ENCODE data around the gene CPAMD8. TPM values are rescaled to one million over a fixed set of nuclear protein-coding genes. Genes with fewer than 3 reads are reported as not detected.
"Not testable (repeated sequence)": the region's sequence is repeated elsewhere in the genome, so short reads cannot be mapped to it uniquely, and the experiment has no call there.

The CPAMD8 gene
- total RNA-seq, 6 experiments from 2014 or later = 0.11 to 0.20 (median 0.14) TPM; not detected in 1

DNA sequence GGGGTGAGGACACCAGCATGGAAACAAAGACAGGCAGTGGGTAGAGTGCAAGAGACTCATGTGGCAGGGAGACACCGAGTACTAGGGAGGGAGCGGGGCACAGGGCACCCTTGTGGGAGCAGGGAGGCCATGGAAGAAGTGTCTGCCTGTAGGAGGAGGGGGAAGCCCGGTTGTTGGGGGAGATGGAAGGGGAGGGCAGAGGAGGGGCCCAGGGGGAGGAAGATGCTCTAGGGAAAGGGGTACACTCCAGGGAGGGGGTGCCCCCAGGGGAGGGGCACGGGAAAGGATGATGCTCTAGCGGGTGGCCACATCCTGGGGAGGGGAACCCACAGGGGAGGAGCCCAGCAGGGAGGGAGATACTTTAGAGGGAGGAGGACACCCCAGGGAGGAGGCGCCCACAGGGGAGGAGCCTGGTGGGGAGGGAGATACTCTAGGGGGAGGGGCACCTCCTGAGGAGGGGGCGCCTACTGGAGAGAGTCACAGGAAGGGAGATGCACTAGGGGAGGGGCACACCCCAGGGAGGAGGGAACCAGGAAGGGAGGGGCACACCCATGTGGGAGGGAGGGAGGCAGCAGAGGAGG is 24.9 kb downstream of the CPAMD8 start:
- Mint-ChIP-seq H3K4me1 (ENCODE audit: low read depth) (no peaks in the 10 kb centered on the region), H3K4me3 (no peak overlapping the region), H3K36me3 (ENCODE audit: low read depth) (no peaks in the 10 kb centered on the region), H3K27me3 (ENCODE audit: insufficient read depth) (peaks cover 16% of the 10 kb centered on the region), H3K27ac (no peak overlapping the region), H3K9me3 (peaks cover 7% of the 10 kb centered on the region)
- TF ChIP-seq, protein P1, sequence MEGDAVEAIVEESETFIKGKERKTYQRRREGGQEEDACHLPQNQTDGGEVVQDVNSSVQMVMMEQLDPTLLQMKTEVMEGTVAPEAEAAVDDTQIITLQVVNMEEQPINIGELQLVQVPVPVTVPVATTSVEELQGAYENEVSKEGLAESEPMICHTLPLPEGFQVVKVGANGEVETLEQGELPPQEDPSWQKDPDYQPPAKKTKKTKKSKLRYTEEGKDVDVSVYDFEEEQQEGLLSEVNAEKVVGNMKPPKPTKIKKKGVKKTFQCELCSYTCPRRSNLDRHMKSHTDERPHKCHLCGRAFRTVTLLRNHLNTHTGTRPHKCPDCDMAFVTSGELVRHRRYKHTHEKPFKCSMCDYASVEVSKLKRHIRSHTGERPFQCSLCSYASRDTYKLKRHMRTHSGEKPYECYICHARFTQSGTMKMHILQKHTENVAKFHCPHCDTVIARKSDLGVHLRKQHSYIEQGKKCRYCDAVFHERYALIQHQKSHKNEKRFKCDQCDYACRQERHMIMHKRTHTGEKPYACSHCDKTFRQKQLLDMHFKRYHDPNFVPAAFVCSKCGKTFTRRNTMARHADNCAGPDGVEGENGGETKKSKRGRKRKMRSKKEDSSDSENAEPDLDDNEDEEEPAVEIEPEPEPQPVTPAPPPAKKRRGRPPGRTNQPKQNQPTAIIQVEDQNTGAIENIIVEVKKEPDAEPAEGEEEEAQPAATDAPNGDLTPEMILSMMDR (IDR thresholded peaks at IDR 0.05) = no peak
- DNase-seq = no peak

DNA sequence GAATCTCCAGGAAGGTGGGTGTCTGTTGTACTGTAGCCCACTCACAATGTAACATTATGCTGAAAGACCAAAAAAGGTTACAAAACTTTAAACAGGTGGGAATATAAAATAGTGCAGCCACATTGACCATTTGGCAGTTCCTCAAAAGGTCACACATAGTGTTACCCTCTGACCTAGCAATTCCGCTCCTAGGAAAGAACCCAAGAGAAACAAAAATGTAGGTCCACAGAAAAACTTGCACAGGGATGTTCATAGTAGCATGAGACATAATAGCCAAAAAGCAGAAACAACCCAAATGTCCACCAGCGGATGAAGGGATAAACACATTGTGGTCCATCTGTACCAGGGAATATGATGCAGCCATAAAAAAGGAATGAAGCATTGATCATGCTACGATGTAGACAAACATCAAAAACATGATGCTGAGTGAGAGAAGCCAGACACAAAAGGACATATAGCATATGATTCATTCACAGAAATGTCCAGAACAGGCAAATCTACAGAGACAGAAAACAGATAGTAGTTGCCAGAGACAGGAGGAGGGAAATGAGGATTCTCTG is 27.9 kb downstream of the CPAMD8 start:
- H3K4me1 Mint-ChIP-seq (ENCODE audit: low read depth) = no peaks in the 10 kb centered on the region
- H3K4me3 Mint-ChIP-seq = no peak overlapping the region
- no peak overlapping the region for H3K27ac Mint-ChIP-seq
- peaks cover 18% of the 10 kb centered on the region for H3K27me3 Mint-ChIP-seq (ENCODE audit: insufficient read depth)
- no peak for DNase-seq
- peaks cover 7% of the 10 kb centered on the region for H3K9me3 Mint-ChIP-seq
- TF ChIP-seq, protein P1 (IDR thresholded peaks at IDR 0.05) = no peak
- H3K36me3 Mint-ChIP-seq (ENCODE audit: low read depth) = no peaks in the 10 kb centered on the region

DNA sequence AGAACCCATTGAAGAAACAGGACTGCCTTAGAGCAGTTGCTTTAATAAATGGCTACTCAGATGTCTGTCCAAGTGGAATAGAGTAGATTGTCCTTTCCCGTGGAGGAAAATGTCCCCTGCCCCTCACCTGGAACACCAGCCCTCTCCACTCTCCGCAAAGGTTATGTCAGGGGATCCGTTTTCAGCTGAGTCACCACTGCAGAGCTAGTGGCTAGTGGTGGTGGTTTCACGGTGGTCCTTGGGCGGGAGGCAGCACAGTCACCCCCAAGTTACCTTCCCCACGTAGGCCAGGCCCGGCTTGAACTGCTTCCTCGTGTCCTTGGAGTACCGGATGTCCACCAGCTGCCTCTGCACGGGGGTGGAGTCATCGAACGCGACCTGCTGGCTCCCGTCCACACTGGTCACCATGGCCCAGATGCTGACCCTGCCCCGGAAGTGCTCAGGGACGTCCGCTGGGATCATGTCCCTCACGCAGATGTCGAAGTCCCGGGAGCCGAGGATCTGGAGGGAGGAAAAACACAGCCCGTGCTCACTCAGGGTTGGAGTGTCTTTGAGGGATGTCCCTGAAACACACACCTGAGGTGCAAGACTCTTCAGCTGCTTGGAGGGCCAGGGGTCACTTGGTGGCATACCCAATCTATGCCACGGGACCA is 29.6 kb downstream of the CPAMD8 start:
- H3K4me3 Mint-ChIP-seq; H3K27ac Mint-ChIP-seq; H3K9me3 Mint-ChIP-seq; DNase-seq; H3K36me3 Mint-ChIP-seq (ENCODE audit: low read depth); H3K4me1 Mint-ChIP-seq (ENCODE audit: low read depth): not testable (repeated sequence)
- H3K27me3 Mint-ChIP-seq (ENCODE audit: insufficient read depth) = peaks cover 20% of the 10 kb centered on the region

DNA sequence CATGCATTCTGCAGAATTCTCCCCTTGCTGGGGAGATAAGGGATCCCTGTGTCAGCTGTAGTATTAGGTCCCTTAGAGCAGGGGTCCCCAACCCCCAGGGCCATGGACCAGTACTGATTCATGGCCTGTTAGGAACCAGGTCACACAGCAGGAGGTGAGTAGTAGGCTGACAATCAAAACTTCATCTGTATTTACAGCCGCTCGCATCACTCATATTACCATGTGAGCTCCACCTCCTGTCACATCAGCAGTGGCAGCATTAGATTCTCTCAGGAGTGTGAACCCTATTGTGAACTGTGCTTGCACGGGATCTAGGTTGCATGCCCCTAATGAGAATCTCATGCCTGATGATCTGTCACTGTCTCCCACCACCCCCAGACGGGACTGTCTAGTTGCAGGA is 37.9 kb downstream of the CPAMD8 start:
- H3K4me1 Mint-ChIP-seq (ENCODE audit: low read depth) = no peaks in the 10 kb centered on the region
- DNase-seq = no peak
- no peak overlapping the region for H3K4me3 Mint-ChIP-seq
- no peak overlapping the region for H3K27ac Mint-ChIP-seq
- H3K9me3 Mint-ChIP-seq = peaks cover 8% of the 10 kb centered on the region; the same call in 1 of the 2 replicates
- H3K27me3 Mint-ChIP-seq (ENCODE audit: insufficient read depth) = peaks cover 40% of the 10 kb centered on the region
- TF ChIP-seq, protein P1 (IDR thresholded peaks at IDR 0.05) = no peak
- H3K36me3 Mint-ChIP-seq (ENCODE audit: low read depth) = peaks cover 5% of the 10 kb centered on the region; the same call in 1 of the 2 replicates

DNA sequence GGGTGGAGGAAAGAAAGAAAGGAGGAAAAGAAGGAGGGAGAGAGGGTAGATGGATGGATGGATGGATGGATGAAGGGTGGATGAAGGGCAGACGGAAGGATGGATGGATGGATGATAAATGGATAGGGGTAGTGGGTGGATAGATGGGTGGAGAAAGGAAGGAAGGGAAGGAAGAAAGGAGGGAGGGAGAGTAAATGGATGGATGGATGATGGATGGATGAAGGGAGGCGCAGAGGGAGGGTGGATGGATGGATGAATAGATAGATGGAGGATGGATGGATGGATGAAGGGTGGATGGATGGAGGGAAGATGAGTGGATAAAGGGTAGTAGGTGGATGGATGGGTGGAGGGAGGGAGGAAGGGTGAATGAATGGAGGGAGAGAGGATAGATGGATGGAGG is 41.2 kb downstream of the CPAMD8 start:
- no peak for DNase-seq
- peaks cover 6% of the 10 kb centered on the region; the same call in 1 of the 2 replicates for H3K36me3 Mint-ChIP-seq (ENCODE audit: low read depth)
- TF ChIP-seq, protein P1 (IDR thresholded peaks at IDR 0.05) = no peak
- peaks cover 22% of the 10 kb centered on the region for H3K27me3 Mint-ChIP-seq (ENCODE audit: insufficient read depth)
- H3K27ac Mint-ChIP-seq = no peak overlapping the region
- peaks cover 9% of the 10 kb centered on the region; the same call in 1 of the 2 replicates for H3K9me3 Mint-ChIP-seq
- no peak overlapping the region for H3K4me3 Mint-ChIP-seq
- no peaks in the 10 kb centered on the region for H3K4me1 Mint-ChIP-seq (ENCODE audit: low read depth)

DNA sequence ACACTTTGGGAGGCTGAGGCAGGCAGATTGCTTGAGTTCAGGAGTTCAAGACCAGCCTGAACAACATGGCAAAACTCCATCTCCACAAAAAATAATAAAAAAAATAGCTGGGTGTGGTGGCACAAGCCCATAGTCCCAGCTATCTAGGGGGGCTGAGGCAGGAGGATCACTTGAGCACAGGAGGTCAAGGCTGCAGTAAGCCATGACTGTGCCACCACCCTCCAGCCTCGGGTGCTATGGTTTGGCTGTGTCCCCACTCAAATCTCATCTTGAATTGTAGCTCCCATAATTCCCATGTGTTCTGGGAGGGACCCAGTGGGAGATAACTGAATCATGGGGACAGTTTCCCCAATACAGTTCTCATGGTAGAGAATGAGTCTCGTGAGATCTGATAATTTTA is 44.0 kb downstream of the CPAMD8 start:
- DNase-seq; H3K36me3 Mint-ChIP-seq (ENCODE audit: low read depth); H3K27ac Mint-ChIP-seq; H3K4me3 Mint-ChIP-seq; H3K4me1 Mint-ChIP-seq (ENCODE audit: low read depth): not testable (repeated sequence)
- Mint-ChIP-seq H3K9me3 (peaks cover 18% of the 10 kb centered on the region), H3K27me3 (ENCODE audit: insufficient read depth) (peaks cover 20% of the 10 kb centered on the region)

Measured in HFFc6 (cell line).